Transverse colon (tissue), 3 donors: ENCODE results near the gene LAMB4.

Experiments
- CTCF ChIP-seq, 5 experiments: fragments of 200-600 bp in 3 of 5; fragments of 450-650 bp in 2 of 5; sonication (generic) in 3 of 5; IDR thresholded peaks; 1 replicate in 2 of 5; 2 replicates in 3 of 5; pipeline ENCODE4 v1.5.1; 2016 to 2017; ENCODE audit warnings: antibody characterized with exemption in 5 of 5, inconsistent platforms in 3 of 5, mild to moderate bottlenecking in 2 of 5, moderate library complexity in 1 of 5
- POLR2A ChIP-seq: fragments of 450-650 bp; IDR thresholded peaks from one replicate; pipeline ENCODE4 v1.6.1; 2016; ENCODE audit warnings: antibody characterized with exemption, mild to moderate bottlenecking, moderate library complexity

- TF ChIP-seq CTCF (IDR thresholded peaks at IDR 0.05) = no peak
- no peak for TF ChIP-seq POLR2A
Observed at GRCh38 chr7:108071551-108071950, 58.6 kb downstream of the LAMB4 start.
